GM10266 (cell line): Measurements from ENCODE around the gene PPFIBP1.
"Not testable (repeated sequence)": the region's sequence is repeated elsewhere in the genome, so short reads cannot be mapped to it uniquely, and the experiment has no call there.

Source experiments
- DNase-seq: peaks from one replicate; pipeline ENCODE4 v3.0.0; 2012; ENCODE audit errors: extremely low spot score
- TF ChIP-seq, protein P1 (sequence below): IDR thresholded peaks from 2 replicates; pipeline ENCODE4 v1.5.1; 2012; ENCODE audit warnings: mild to moderate bottlenecking, low read depth; ENCODE audit not compliant: control insufficient read depth, insufficient read depth; ENCODE audit errors: missing control alignments

Gene PPFIBP1

GRCh38 chr12:27631813-27632491 lies 107.9 kb downstream of the PPFIBP1 start:
- no peak for DNase-seq
- TF ChIP-seq, protein P1, sequence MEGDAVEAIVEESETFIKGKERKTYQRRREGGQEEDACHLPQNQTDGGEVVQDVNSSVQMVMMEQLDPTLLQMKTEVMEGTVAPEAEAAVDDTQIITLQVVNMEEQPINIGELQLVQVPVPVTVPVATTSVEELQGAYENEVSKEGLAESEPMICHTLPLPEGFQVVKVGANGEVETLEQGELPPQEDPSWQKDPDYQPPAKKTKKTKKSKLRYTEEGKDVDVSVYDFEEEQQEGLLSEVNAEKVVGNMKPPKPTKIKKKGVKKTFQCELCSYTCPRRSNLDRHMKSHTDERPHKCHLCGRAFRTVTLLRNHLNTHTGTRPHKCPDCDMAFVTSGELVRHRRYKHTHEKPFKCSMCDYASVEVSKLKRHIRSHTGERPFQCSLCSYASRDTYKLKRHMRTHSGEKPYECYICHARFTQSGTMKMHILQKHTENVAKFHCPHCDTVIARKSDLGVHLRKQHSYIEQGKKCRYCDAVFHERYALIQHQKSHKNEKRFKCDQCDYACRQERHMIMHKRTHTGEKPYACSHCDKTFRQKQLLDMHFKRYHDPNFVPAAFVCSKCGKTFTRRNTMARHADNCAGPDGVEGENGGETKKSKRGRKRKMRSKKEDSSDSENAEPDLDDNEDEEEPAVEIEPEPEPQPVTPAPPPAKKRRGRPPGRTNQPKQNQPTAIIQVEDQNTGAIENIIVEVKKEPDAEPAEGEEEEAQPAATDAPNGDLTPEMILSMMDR: no peak

- peak; percentile 19 for DNase-seq
- TF ChIP-seq, protein P1: peak; percentile 27
Measured at GRCh38 chr12:27635349-27635972, 111.5 kb downstream of the PPFIBP1 start.

DNA sequence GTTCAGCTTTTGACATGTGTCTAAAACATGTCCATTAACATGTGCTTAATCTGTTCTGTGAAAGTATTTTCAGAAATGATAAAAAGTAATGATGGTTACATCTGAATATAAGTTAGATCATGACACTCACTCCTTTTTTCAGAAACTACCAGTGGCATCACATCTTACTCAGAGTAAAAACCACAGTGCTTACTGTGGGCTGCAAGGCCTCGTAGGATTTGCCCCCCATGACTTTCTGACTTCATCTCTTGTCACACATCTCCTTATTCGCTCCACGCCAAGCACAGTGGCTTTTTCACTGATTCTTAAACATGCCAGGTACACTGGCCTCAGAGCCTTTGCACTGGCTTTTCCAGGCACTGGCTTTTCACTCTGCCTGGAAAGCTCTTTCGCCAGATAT lies 112.6 kb downstream of the PPFIBP1 start:
- DNase-seq: not testable (repeated sequence)

- TF ChIP-seq, protein P1: no peak
- DNase-seq: no peak
Measured at GRCh38 chr12:27637524-27637923, 113.5 kb downstream of the PPFIBP1 start.

GRCh38 chr12:27639265-27639664 lies 115.3 kb downstream of the PPFIBP1 start:
- no peak for DNase-seq
- TF ChIP-seq, protein P1: no peak

GRCh38 chr12:27640566-27641200 lies 116.7 kb downstream of the PPFIBP1 start:
- DNase-seq: not testable (repeated sequence)

- DNase-seq: not testable (repeated sequence)
Measured at GRCh38 chr12:27642361-27642760, 118.4 kb downstream of the PPFIBP1 start.

DNA sequence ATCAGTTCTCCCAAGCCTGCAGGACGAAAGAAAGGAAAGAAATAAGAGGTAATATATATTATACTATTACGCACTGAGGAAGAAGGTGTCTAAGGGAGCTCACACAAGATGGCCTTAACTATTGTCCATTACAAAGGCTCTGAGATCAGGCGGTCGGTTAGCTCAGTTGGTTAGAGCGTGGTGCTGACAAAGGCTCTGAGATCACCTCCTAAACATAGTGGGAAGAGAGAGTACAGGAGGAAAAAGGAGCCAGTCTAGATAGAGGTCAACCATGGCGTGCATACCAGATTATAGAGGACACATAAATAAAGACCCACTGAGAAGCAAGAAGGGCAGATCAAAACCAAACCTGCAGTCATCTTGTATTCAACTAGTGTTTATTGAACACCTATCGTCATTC lies 118.9 kb downstream of the PPFIBP1 start:
- not testable (repeated sequence) for DNase-seq

- no peak for DNase-seq
- TF ChIP-seq, protein P1: no peak
Measured at GRCh38 chr12:27644158-27644845, 120.3 kb downstream of the PPFIBP1 start.
